ENCODE measurements around the gene SMLR1. TPM values are rescaled to one million over a fixed set of nuclear protein-coding genes. Genes with fewer than 3 reads are reported as not detected.

SMLR1 gene
- total RNA-seq, 4 donors from 2014 or later: not detected

DNA sequence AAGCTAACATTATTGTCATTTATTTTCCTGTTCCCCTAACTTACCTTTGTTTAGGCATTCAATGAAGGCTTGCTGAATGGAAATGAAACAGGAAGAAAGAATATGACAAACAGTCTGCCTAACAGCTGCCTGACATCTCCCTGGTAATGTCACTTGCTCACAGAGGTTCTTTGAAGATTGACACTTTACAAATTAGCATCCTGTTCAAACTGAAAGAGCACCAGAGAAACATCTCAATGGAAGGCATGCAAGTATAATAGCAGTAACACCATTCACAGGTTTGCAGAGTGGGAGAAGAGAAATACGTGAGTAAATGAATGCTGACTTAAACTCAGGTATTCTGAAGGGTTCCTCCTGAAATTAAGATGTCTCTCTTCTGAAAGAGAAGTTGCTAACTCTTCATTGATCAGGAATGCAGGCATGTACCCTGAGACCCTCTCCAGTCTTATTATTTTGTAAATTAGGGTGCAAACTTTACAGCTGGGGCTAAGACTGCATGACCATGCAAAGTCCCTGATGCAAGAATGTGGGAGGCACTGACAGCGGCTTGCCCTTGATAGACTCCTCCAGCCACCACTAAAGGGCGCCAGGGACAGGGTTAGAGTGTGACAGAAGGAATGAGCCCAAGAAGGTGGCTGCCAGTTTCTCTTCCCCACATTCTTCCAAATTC is 1.3 kb upstream of the SMLR1 start:
- H3K9me3 ChIP-seq: no peaks in the 10 kb centered on the region
- no peak overlapping the region for H3K4me3 ChIP-seq
- H3K27me3 ChIP-seq: no peaks in the 10 kb centered on the region
- no peak for TF ChIP-seq POLR2A (IDR thresholded peaks at IDR 0.05)
- TF ChIP-seq, protein P1, sequence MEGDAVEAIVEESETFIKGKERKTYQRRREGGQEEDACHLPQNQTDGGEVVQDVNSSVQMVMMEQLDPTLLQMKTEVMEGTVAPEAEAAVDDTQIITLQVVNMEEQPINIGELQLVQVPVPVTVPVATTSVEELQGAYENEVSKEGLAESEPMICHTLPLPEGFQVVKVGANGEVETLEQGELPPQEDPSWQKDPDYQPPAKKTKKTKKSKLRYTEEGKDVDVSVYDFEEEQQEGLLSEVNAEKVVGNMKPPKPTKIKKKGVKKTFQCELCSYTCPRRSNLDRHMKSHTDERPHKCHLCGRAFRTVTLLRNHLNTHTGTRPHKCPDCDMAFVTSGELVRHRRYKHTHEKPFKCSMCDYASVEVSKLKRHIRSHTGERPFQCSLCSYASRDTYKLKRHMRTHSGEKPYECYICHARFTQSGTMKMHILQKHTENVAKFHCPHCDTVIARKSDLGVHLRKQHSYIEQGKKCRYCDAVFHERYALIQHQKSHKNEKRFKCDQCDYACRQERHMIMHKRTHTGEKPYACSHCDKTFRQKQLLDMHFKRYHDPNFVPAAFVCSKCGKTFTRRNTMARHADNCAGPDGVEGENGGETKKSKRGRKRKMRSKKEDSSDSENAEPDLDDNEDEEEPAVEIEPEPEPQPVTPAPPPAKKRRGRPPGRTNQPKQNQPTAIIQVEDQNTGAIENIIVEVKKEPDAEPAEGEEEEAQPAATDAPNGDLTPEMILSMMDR (IDR thresholded peaks at IDR 0.05): no peak
- no peak for DNase-seq
- no peaks in the 10 kb centered on the region for H3K36me3 ChIP-seq
- intact Hi-C loops (cut with DNase I; ENCODE audit: low total_unique reads): no loop called here
- no peaks in the 10 kb centered on the region for H3K4me1 ChIP-seq
- no peak overlapping the region for H3K27ac ChIP-seq

DNA sequence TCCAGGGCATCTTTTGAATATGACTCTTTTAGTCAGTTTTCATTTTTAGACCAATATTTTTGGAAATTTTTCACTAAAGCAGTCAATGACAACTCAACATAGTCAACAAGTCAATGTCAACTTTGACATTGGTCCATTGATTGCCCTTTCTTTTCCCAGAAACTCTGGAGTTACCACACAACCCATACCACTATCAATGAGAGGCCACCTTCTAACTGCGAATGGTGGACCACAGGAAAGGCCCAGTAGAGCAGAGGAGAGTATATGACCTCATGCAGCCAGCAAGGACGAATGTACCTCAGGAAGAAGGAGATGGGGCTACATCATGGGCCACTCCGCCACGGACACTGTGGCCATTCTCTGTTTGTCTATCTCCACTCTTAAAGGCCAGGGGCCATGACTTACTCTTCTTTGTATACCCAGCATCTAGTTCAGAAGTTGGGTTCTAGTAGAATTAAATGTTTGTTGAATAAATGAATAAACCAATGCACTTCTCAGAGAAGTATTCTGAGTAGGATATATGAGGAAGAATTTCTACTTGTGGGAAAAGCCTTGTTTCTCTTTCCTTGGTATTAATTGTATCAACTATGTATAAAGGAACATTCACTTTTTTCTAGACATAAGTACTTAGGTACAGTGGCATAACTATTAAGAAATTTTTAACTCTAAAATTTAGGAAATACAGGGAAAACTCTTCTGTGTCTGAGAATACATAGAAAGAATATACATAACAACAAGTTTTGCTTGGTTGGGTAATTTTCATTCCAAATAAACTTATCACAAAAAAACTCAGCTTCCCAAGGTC is 562 bp upstream of the SMLR1 start:
- Histone ChIP-seq H3K9me3 (no peaks in the 10 kb centered on the region), H3K27me3 (no peaks in the 10 kb centered on the region), H3K27ac (no peak overlapping the region), H3K4me1 (no peaks in the 10 kb centered on the region), H3K4me3 (no peak overlapping the region), H3K36me3 (no peaks in the 10 kb centered on the region)
- TF ChIP-seq, protein P1 (IDR thresholded peaks at IDR 0.05): no peak
- TF ChIP-seq POLR2A (IDR thresholded peaks at IDR 0.05): no peak
- intact Hi-C loops (cut with DNase I; ENCODE audit: low total_unique reads): no loop called here
- no peak for DNase-seq

DNA sequence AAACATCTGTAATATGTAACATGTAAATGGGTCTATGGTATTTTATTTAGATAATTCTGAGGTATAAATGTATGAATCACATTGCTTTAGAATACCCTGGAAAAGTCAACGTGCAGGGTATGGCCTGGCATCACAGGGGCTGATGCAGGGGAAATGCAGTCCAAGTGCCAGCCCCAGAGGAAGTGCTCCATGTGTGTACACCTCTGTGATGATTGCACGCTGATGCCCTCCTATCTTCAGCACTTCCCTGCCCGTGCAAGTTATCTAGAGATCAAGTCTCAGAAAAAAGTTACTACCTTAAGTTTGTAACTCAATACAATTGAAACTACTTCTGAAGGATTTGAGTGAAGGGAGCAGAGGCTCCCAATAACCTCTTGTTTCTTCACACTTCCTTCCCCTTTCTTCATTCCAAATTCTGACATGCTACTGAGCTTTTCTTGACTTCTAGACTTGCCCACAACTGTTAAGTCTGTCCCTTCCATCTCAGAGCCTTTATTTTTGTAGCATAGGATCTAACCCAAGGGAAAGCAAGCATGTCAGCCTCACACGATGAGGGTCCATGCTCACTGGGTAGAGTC is 2.2 kb downstream of the SMLR1 start:
- H3K4me3 ChIP-seq: no peak overlapping the region
- no peak for DNase-seq
- intact Hi-C loops (cut with DNase I; ENCODE audit: low total_unique reads): no loop called here
- no peaks in the 10 kb centered on the region for H3K4me1 ChIP-seq
- no peaks in the 10 kb centered on the region for H3K9me3 ChIP-seq
- no peaks in the 10 kb centered on the region for H3K27me3 ChIP-seq
- no peaks in the 10 kb centered on the region for H3K36me3 ChIP-seq
- TF ChIP-seq POLR2A (IDR thresholded peaks at IDR 0.05): no peak
- TF ChIP-seq, protein P1 (IDR thresholded peaks at IDR 0.05): no peak
- no peak overlapping the region for H3K27ac ChIP-seq

DNA sequence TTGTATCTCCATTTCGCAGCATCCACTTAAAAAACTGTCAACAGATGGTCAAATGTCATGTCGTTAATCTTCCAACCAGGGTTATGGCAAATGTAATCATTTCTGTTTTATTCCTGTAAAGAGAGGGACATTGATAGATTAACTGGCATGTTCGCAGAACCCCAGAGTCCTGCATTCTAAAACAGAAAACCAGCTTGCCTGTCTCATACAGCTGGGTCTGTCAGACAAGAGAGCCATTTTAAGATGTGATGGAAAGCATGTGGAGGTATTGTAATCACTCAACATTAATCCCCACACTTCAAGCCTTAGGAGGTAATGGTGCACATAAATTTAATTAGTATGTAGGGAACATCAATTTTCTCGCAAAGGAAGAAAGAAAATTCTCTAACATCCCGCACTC is 4.4 kb downstream of the SMLR1 start:
- Histone ChIP-seq H3K27me3 (no peaks in the 10 kb centered on the region), H3K36me3 (no peaks in the 10 kb centered on the region), H3K27ac (no peak overlapping the region), H3K9me3 (no peaks in the 10 kb centered on the region), H3K4me3 (no peak overlapping the region), H3K4me1 (no peaks in the 10 kb centered on the region)
- TF ChIP-seq POLR2A (IDR thresholded peaks at IDR 0.05): no peak
- TF ChIP-seq, protein P1 (IDR thresholded peaks at IDR 0.05): no peak
- no peak for DNase-seq
- intact Hi-C loops (cut with DNase I; ENCODE audit: low total_unique reads): no loop called here

DNA sequence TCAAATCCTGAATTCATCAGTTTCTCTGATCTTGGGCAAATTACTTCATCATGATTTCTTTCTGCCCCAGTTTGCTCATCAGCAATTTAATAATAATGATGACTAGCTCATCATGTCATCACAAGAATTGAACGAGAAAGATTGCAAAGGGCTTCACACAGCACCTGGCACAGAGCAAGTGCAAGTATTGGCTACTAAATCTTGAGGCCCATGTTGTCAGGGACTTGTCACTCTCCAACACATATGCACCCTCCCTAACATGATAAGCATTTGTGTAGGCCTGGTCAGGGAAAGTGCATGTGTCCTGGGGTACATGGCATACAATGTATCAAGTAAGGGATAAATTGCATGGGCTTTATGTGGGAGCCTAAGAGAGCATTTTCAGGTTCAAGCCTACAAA is 6.4 kb downstream of the SMLR1 start:
- DNase-seq: no peak
- no peaks in the 10 kb centered on the region for H3K36me3 ChIP-seq
- H3K27me3 ChIP-seq: no peaks in the 10 kb centered on the region
- H3K4me3 ChIP-seq: no peak overlapping the region
- no peak overlapping the region for H3K27ac ChIP-seq
- H3K9me3 ChIP-seq: no peaks in the 10 kb centered on the region
- no peak for TF ChIP-seq POLR2A (IDR thresholded peaks at IDR 0.05)
- TF ChIP-seq, protein P1 (IDR thresholded peaks at IDR 0.05): no peak
- no peaks in the 10 kb centered on the region for H3K4me1 ChIP-seq
- intact Hi-C loops (cut with DNase I; ENCODE audit: low total_unique reads): no loop called here

Measured in uterus (tissue), 4 donors.